HepG2 (cell line): Measurements from ENCODE around the gene DOCK10. TPM values are rescaled to one million over a fixed set of nuclear protein-coding genes. Genes with fewer than 3 reads are reported as not detected.

Experiments used
- ATAC-seq: fragments of 200-7000 bp; cut with Tn5 transposase; 3 replicates; pipeline ENCODE4 v1.9.1; 2020; ENCODE audit warnings: mild to moderate bottlenecking, moderate library complexity
- BruUV-seq: library from RNA; stranded (reverse); fragments of 400-500 nt; replicated peaks from 2 replicates; lab custom pipeline; 2021; lab: Mats Ljungman, UMichigan
- CTCF ChIA-PET: fragments of 300-600 bp; formaldehyde crosslinking; extraction: SDS; loops from one replicate; lab custom pipeline; 2021; ENCODE audit warnings: low total read pairs, inconsistent platforms, low intra/inter-chr PET ratio; lab: Yijun Ruan, JAX
- POLR2A ChIA-PET: fragments of 350-600 bp; sonication (Branson Sonifier 250); formaldehyde crosslinking; loops from one replicate; lab custom pipeline; 2020; ENCODE audit warnings: antibody characterized with exemption, inconsistent platforms; lab: Yijun Ruan, JAX
- DNase-seq: peaks from one replicate; pipeline ENCODE4 v3.0.0-alpha.2; 2015; ENCODE audit warnings: low spot score
- FAIRE-seq: peaks from 3 replicates; lab custom pipeline; 2011; peaks lifted over from hg19 to GRCh38; lab: Jason Lieb, UNC
- H2AFZ ChIP-seq: one replicate; pipeline ENCODE4 v1.6.1; 2011; ENCODE audit warnings: low read length, inconsistent platforms
- H3K27ac ChIP-seq: fragments of 300-600 bp; 3 replicates; pipeline ENCODE4 v1.8.0; 2011; ENCODE audit warnings: mixed run types, mild to moderate bottlenecking, mixed read lengths, low read length, inconsistent platforms; ENCODE audit not compliant: insufficient read depth; ENCODE audit errors: extremely low read length
- H3K27me3 ChIP-seq, 2 experiments: fragments of 200-600 bp in 1 of 2; 2 replicates in 1 of 2; 3 replicates in 1 of 2; pipeline versions ENCODE4 v1.6.0 to v1.8.0; 2011; ENCODE audit warnings: low read length in 2 of 2, mild to moderate bottlenecking in 2 of 2, moderate library complexity in 2 of 2, inconsistent platforms in 1 of 2; ENCODE audit not compliant: insufficient read depth in 2 of 2, control insufficient read depth in 1 of 2
- H3K36me3 ChIP-seq, 2 experiments: fragments of 200-600 bp in 1 of 2; replicated peaks in 1 of 2; 2 replicates in 1 of 2; 3 replicates in 1 of 2; pipeline versions ENCODE4 v1.5.1 to v1.8.0; 2011; ENCODE audit warnings: low read length in 2 of 2, inconsistent platforms in 1 of 2; ENCODE audit not compliant: insufficient read depth in 2 of 2, control insufficient read depth in 1 of 2
- H3K4me1 ChIP-seq: 2 replicates; pipeline ENCODE4 v1.5.1; 2012; ENCODE audit warnings: low read length, inconsistent platforms; ENCODE audit not compliant: insufficient read depth
- H3K4me2 ChIP-seq: 2 replicates; pipeline ENCODE4 v1.6.0; 2011; ENCODE audit warnings: low read depth, low read length, inconsistent platforms
- H3K4me3 ChIP-seq, 3 experiments: fragments of 200-600 bp in 1 of 3; sonication (generic), shearing (Covaris generic) in 1 of 3; replicated peaks in 1 of 3; 2 replicates each; pipeline ENCODE4 v1.5.1; 2011 to 2016; ENCODE audit warnings: low read length in 3 of 3, inconsistent platforms in 2 of 3, low read depth in 2 of 3, mild to moderate bottlenecking in 2 of 3, control low read depth in 1 of 3, mixed read lengths in 1 of 3; ENCODE audit not compliant: insufficient read depth in 1 of 3
- H3K79me2 ChIP-seq: one replicate; pipeline ENCODE4 v1.6.1; 2011; ENCODE audit warnings: low read length, inconsistent platforms; ENCODE audit not compliant: insufficient read depth
- H3K9ac ChIP-seq: 2 replicates; pipeline ENCODE4 v1.6.0; 2011; ENCODE audit warnings: mild to moderate bottlenecking, low read depth, low read length, inconsistent platforms; ENCODE audit not compliant: insufficient read depth
- H3K9me3 ChIP-seq: 2 replicates; pipeline ENCODE4 v1.5.1; 2012; ENCODE audit warnings: mild to moderate bottlenecking, low read length
- H4K20me1 ChIP-seq: 2 replicates; pipeline ENCODE4 v1.6.0; 2011; ENCODE audit warnings: inconsistent platforms, mild to moderate bottlenecking, low read length, moderate library complexity; ENCODE audit not compliant: insufficient read depth
- ARID2 ChIP-seq: sonication (generic); formaldehyde crosslinking; IDR thresholded peaks from 2 replicates; pipeline ENCODE4 v1.8.1; 2022; ENCODE audit warnings: mild to moderate bottlenecking, missing genetic modification reagents, borderline replicate concordance
- ETV6 ChIP-seq: sonication (generic); formaldehyde crosslinking; conservative IDR thresholded peaks from 2 replicates; pipeline ENCODE4 v1.4.0; 2020; ENCODE audit warnings: missing genetic modification reagents
- HDAC1 ChIP-seq: sonication (generic); formaldehyde crosslinking; IDR thresholded peaks from 2 replicates; pipeline ENCODE4 v1.5.1; 2020; ENCODE audit warnings: mild to moderate bottlenecking, missing genetic modification reagents
- HOXD1 ChIP-seq: sonication (generic); formaldehyde crosslinking; IDR thresholded peaks from 2 replicates; pipeline ENCODE4 v1.5.0; 2020; ENCODE audit warnings: missing genetic modification reagents
- PLRG1 ChIP-seq: fragments of 450-650 bp; conservative IDR thresholded peaks from 2 replicates; pipeline ENCODE4 v1.6.1; 2016
- STAG1 ChIP-seq: sonication (generic); formaldehyde crosslinking; IDR thresholded peaks from 2 replicates; pipeline ENCODE4 v1.4.0; 2020; ENCODE audit warnings: missing genetic modification reagents
- ZNF124 ChIP-seq: sonication (generic); formaldehyde crosslinking; IDR thresholded peaks from 2 replicates; pipeline ENCODE4 v1.4.0; 2020; ENCODE audit warnings: missing genetic modification reagents
- ZNF180 ChIP-seq: sonication (generic); formaldehyde crosslinking; IDR thresholded peaks from 2 replicates; pipeline ENCODE4 v1.4.0; 2020; ENCODE audit warnings: low read depth, missing genetic modification reagents, borderline replicate concordance
- ZNF230 ChIP-seq: sonication (generic); formaldehyde crosslinking; IDR thresholded peaks from 2 replicates; pipeline ENCODE4 v1.4.0; 2020; ENCODE audit warnings: mild to moderate bottlenecking, missing genetic modification reagents
- ZNF383 ChIP-seq: sonication (generic); formaldehyde crosslinking; IDR thresholded peaks from 2 replicates; pipeline ENCODE4 v1.4.0; 2020; ENCODE audit warnings: missing genetic modification reagents, mild to moderate bottlenecking, borderline replicate concordance
- ZNF720 ChIP-seq: sonication (generic); formaldehyde crosslinking; IDR thresholded peaks from 2 replicates; pipeline ENCODE4 v1.4.0; 2020; ENCODE audit warnings: missing genetic modification reagents
- ZNF768 ChIP-seq: sonication (generic); formaldehyde crosslinking; IDR thresholded peaks from 2 replicates; pipeline ENCODE4 v1.4.0; 2020; ENCODE audit warnings: missing genetic modification reagents
- ZSCAN12 ChIP-seq: sonication (generic); formaldehyde crosslinking; IDR thresholded peaks from 2 replicates; pipeline ENCODE4 v1.9.0; 2021; ENCODE audit warnings: mild to moderate bottlenecking, missing genetic modification reagents
- WGBS: methylation state at CpG from one replicate; pipeline ENCODE4 v1.1.6; 2017; ENCODE audit warnings: low lambda C conversion rate; 5-methylcytosine and 5-hydroxymethylcytosine counted together
- in situ Hi-C: cut with HindIII; loops from 2 replicates; pipeline ENCODE4 v1.10.0; 2017; ENCODE audit warnings: low pct_unique_long_range_greater_than_20kb; ENCODE audit not compliant: extremely low pct_ligation_motif_present
- intact Hi-C: fragments of 100-400 bp; cut with micrococcal nuclease; formaldehyde crosslinking; loops from one replicate; pipeline ENCODE4 v1.10.0; 2022; ENCODE audit not compliant: unreplicated experiment
- polyA plus RNA-seq, 8 experiments: library from polyadenylated mRNA; depleted of rRNA in 3 of 8; stranded (reverse) in 7 of 8; unstranded in 1 of 8; fragments of >200 nt; fragmentation: Illumina TruSeq in 4 of 8; extraction: Trizol in 4 of 8; gene quantifications; 2 replicates each; pipeline versions ENCODE4 v1.2.1 to v1.2.3, GENCODE V29; 2011 to 2016; ENCODE audit warnings: low read depth in 4 of 8, missing spikeins in 1 of 8, mixed read lengths in 1 of 8; ENCODE audit not compliant: insufficient read depth in 1 of 8
- total RNA-seq, 5 experiments: library from RNA; depleted of rRNA; stranded (reverse); fragments of >200 nt; fragmentation: Illumina TruSeq; extraction: Trizol; gene quantifications; 2 replicates each; pipeline ENCODE4 v1.2.3, GENCODE V29; 2016; ENCODE audit warnings: low read depth in 1 of 5
- TF ChIP-seq, protein P1 (sequence below): sonication (generic); formaldehyde crosslinking; conservative IDR thresholded peaks from 2 replicates; pipeline ENCODE4 v1.5.0; 2020; ENCODE audit warnings: missing genetic modification reagents
- TF ChIP-seq, protein P2 (sequence below): sonication (generic); formaldehyde crosslinking; IDR thresholded peaks from 2 replicates; pipeline ENCODE4 v1.5.0; 2020; ENCODE audit warnings: mild to moderate bottlenecking, missing genetic modification reagents, moderate library complexity
- TF ChIP-seq, protein P3 (sequence below): sonication (generic); formaldehyde crosslinking; IDR thresholded peaks from 2 replicates; pipeline ENCODE4 v1.8.0; 2022; ENCODE audit warnings: missing genetic modification reagents, mild to moderate bottlenecking, inconsistent platforms, borderline replicate concordance

The DOCK10 gene
- total and polyA plus RNA-seq, 2 of the 13 experiments (the other 11 are each of a cell fraction or from before 2014, with no cell fraction given): not detected

DNA sequence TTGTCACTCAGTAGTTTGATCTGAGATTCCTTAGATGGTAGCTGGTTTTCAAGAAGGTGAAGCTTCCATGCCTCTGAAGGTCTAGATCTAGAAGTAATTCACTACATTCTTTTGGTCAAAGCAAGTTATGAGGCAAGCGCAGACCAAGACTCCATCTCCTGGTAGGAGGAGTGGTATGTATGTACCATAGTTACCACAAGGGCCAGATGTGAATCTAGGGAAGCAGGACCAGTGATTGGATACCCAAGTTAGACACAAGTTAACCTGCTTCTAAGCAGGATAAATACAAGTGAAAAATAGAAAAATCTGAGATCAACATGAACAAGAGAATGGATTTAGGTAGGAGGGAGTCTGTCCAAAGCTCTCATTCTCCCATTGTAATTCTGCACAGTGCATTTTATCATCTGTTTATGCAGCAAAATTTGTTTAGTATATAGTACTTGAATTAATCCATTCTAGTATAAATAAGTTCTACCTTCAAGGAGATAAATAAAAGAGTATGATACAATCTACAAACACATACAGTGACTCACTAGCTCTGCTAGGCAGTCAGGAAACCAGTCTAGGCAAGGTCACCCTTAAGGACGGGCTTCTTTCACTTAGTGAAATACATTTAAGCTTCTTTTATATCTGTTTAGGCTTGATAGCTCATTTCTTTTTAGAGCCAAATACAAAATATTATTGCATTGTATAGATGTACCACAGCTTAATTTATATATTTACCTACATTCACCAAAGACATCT is 14.2 kb upstream of the DOCK10 start:
- in situ Hi-C loops: no loop called here

More for the DNA sequence above, 14.2 kb upstream of the DOCK10 start:
- TF ChIP-seq, protein P1, sequence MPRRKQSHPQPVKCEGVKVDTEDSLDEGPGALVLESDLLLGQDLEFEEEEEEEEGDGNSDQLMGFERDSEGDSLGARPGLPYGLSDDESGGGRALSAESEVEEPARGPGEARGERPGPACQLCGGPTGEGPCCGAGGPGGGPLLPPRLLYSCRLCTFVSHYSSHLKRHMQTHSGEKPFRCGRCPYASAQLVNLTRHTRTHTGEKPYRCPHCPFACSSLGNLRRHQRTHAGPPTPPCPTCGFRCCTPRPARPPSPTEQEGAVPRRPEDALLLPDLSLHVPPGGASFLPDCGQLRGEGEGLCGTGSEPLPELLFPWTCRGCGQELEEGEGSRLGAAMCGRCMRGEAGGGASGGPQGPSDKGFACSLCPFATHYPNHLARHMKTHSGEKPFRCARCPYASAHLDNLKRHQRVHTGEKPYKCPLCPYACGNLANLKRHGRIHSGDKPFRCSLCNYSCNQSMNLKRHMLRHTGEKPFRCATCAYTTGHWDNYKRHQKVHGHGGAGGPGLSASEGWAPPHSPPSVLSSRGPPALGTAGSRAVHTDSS (CRISPR knock-in tag): no peak
- TF ChIP-seq ZNF124 (CRISPR knock-in tag) (no peak), STAG1 (CRISPR knock-in tag) (no peak), ZNF768 (no peak), PLRG1 (no peak), HDAC1 (CRISPR knock-in tag) (no peak), HOXD1 (CRISPR knock-in tag) (no peak), ETV6 (CRISPR knock-in tag) (no peak), ZSCAN12 (no peak), ZNF230 (no peak), ZNF180 (CRISPR knock-in tag) (no peak), ARID2 (CRISPR knock-in tag) (no peak), ZNF720 (CRISPR knock-in tag) (no peak), ZNF383 (CRISPR knock-in tag) (no peak)
- TF ChIP-seq, protein P2, sequence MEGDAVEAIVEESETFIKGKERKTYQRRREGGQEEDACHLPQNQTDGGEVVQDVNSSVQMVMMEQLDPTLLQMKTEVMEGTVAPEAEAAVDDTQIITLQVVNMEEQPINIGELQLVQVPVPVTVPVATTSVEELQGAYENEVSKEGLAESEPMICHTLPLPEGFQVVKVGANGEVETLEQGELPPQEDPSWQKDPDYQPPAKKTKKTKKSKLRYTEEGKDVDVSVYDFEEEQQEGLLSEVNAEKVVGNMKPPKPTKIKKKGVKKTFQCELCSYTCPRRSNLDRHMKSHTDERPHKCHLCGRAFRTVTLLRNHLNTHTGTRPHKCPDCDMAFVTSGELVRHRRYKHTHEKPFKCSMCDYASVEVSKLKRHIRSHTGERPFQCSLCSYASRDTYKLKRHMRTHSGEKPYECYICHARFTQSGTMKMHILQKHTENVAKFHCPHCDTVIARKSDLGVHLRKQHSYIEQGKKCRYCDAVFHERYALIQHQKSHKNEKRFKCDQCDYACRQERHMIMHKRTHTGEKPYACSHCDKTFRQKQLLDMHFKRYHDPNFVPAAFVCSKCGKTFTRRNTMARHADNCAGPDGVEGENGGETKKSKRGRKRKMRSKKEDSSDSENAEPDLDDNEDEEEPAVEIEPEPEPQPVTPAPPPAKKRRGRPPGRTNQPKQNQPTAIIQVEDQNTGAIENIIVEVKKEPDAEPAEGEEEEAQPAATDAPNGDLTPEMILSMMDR (CRISPR knock-in tag): no peak
- TF ChIP-seq, protein P3, sequence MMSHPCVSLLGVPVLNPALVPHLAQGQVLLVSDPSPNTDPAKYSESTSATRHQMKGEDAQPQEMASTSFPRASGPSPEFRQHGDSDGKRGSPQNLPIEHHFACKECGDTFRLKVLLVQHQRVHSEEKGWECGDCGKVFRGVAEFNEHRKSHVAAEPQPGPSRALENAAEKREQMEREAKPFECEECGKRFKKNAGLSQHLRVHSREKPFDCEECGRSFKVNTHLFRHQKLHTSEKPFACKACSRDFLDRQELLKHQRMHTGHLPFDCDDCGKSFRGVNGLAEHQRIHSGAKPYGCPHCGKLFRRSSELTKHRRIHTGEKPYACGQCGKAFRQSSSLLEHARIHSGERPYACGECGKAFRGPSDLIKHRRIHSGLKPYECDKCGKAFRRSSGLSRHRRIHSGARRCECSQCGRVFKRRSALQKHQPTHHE (CRISPR knock-in tag): no peak
- FAIRE-seq (no peak), ATAC-seq (no peak), DNase-seq (no peak)
- 9% methylated on average over 2 of the region's 2 CpGs for WGBS
- Histone ChIP-seq H2AFZ (no peak overlapping the region), H3K9me3 (peaks cover 22% of the 10 kb centered on the region; the same call in 1 of the 2 replicates), H4K20me1 (no peaks in the 10 kb centered on the region), H3K36me3 (no peaks in the 10 kb centered on the region), H3K79me2 (no peaks in the 10 kb centered on the region), H3K4me1 (no peaks in the 10 kb centered on the region), H3K9ac (no peak overlapping the region), H3K4me3 (no peak overlapping the region), H3K27me3 (no peaks in the 10 kb centered on the region), H3K27ac (no peak overlapping the region), H3K4me2 (no peak overlapping the region)
- no TSS peak for BruUV-seq
- ChIA-PET POLR2A (no interaction called here), CTCF (no interaction called here)
- intact Hi-C loops: no loop called here
